Stimulated activated CD8-positive, alpha-beta memory T cell treated with anti-CD3 and anti-CD28 coated beads, Interleukin-12 subunit alpha, Interleukin-12 subunit beta, amount 100 ng/mL, for 1 hour (primary cell): Measurements from ENCODE around the gene LTBR.
"Not testable (repeated sequence)": the region's sequence is repeated elsewhere in the genome, so short reads cannot be mapped to it uniquely, and the experiment has no call there.

Experiments used
- DNase-seq: peaks from one replicate; pipeline ENCODE4 v3.0.0-alpha.2; 2020; ENCODE audit warnings: low read depth

The LTBR gene

DNA sequence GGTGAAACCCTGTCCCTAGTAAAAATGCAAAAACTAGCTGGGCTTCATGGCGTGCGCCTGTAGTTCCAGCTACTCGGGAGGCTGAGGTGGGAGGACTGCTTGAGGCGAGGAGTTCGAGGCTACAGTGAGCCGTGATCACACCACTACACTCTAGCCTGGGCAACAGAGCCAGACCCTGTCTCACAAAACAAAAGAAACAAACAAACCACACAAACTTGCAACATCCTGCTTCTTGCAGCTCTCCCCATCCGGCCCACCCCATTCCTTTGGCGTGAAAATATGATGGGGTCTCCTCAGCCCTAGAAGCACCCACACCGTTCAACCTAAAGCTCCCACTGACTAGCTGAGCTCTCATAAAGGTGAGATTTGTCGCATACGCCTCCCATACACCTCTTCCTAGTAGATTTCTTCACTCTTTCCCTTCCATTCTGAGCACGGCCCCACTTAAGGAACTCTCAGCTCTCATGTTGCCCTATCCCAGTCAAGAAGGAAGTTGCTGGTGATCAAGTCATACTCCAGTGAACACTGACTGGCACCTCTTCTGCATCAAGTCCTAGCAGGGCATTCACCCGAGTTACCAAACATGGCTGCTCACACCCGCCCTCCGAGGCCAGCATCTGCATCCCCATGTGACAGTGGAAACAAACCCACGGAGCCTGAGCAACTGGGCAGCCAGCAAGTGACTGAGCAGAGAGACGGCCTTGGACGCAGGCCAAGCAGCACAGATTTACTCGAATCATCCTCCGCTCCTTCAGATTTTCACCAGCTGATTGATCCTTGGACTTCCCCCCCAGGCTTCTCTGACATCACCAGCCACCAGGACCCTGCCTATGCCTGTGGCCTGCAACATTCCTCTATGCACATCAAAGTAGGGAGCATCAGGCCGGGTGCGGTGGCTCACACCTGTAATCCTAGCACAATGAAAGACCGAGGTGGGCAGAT, 41.9 kb downstream of the LTBR start:
- no peak for DNase-seq

DNA sequence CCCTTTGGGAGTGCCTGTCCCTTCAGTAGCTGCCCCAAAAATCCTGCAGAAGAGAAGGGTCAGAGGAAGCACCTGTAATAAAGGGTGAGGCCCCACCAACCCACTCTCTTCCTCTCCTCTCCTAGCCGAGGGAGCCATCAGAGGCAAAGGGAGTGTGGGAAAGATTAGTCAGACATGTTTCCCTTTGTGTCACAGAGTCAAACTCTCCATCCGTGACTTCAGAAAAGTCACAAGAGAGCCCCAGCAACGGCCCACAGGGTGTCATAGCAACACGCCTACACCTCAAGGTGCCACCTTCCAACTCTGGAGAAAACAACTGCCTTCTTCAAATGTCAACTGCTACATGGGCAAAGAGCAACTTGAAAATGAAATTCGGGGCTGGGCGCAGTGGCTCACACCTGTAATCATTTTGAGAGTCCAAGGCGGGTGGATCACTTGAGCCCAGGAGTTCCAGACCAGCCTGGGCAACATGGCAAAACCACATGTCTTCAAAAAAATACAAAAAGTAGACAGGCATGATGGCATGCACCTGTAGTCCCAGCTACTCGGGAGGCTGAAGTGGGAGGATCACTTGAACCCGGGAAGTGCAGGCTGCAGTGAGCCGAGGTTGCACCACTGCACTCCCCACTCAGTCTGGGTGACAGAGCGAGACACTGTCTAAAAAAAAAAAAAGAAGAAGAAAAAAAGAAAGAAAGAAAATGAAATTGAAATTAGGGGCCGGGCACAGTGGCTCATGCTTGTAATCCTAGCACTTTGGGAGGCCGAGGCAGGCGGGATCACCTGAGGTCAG, 43.1 kb downstream of the LTBR start:
- DNase-seq: peak; percentile 81

DNA sequence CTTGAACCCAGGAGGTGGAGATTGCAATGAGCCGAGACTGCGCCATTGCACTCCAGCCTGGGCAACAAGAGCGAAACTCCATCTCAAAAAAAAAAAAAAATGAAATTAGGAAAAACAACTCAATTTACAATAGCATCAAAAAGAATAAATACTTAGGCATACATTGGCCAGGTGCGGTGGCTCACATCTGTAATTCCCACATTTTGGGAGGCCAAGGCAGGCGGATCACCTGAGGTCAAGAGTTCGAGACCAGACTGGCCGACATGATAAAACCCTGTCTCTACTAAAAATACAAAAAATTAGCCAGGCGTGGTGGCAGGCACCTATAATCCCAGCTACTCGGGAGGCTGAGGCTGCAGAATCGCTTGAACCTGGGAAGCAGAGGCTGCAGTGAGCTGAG, 43.8 kb downstream of the LTBR start:
- DNase-seq: not testable (repeated sequence)

DNA sequence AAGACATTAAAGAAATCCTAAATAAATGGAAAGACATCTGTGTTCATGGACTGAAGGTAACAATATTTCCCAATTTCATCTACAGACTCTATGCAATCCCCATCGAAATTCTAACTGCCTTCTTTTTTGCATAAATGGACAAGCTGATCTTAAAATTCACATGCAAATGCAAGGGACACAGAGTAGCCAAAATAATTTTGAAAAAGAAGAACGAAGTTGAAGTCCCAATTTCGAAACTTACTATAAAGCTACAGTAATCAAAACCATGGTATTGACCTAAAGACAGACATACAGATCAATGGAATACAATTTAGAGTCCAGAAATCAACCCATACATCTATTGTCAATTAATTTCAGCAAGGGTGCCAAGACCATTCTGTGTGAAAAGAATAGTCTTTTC, 44.4 kb downstream of the LTBR start:
- no peak for DNase-seq

DNA sequence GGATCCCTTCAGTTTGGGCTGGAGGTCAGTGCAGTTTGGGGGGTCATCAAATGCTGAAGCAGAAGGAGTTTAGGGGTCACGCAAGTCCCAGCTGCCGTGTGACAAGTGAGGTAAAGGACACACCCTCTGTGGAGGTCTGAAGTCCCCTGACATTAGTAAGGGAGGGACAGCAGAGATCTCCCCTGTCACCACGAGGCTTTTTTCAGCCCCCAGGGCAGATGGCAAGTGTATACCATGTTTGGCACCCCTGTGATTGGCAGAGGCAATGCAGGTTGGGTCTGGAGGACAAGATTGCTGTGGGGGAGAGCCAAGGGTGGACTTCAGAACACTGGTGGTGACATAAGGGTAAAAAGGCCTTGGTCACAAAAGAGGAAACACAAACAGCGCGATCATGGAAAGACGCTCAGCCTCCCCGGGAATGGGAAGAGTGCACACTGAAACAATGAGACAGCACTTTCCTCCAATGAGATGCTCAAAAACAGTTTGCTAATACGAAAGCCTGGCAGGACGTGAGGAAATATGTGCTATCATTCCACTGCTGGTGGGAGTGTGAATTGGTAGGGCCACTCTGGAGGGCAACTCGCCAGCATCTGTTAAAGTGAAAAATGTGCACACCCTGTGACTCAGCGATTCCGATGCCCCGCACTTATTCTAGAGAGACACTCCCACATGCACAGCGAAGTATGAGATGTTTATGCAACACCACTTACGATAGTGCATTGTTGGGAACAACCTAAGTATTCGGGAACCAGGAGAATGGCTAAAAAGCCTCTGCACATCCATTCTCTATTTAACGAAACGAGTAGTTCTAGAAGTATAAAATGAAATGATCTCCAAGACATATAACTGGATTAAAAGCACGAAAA, 46.4 kb downstream of the LTBR start:
- no peak for DNase-seq

DNA sequence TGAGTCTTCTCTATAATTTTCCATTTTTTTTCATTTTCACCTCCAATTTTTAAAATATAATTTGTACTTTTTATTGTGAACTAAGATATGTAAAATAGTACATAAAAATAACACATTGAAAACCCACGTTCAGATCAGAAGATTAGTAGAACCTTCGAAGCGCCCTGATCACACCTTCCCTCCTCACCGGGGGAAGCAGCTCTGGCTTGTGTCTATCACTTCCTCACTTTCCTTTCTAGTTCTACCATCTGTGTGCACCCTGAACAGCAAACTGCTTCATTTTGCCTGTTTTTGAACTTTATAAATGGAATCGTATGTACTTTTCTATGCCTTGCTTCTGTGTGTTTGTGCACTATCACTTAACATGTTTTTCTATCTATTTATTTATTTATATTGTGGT, 49.0 kb downstream of the LTBR start:
- DNase-seq: no peak

DNA sequence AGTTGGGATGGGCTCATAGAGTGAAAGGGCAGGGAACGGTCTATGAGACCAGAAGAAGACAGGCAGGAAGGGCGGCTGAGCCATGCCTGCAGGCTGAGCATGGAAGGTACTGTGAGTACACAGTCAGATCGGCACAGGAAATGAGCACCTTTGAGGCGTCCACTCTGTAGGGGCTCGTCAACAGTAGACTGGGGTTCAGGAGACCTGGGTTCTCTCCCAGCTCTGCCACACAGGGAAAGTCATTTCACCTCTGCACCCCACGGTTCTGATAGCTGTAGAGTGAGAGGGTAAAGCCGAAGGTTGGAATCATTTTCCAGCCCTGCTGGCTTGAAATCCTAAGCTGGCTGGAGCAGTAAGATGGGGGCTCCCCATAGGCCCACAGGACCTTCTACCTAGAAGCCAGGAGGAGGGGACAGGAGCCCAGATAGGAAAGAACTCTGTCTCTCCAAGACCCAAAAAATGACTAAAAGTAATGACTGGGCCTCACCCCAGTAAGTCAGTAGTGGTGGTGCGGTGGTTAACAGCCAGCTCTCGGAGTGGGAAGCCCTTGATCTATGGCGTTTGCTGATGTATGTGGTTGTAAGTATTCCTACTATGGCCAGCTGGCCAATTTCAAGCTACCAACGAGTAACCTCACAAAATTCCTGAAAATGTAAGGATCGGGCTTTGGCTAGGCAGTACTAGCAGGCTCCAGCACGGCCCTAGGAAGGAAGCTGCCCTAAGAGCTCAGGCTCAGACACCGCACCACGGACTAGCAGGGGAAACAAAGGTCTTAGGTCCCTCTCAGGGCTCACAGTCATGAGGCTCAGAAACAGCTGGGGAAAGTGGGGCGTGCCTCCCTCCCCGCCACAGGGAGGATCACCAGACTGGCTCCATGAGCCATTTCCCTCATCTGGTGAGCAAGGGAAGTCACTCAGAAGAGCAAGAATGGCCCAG, 50.5 kb downstream of the LTBR start:
- DNase-seq: no peak

DNA sequence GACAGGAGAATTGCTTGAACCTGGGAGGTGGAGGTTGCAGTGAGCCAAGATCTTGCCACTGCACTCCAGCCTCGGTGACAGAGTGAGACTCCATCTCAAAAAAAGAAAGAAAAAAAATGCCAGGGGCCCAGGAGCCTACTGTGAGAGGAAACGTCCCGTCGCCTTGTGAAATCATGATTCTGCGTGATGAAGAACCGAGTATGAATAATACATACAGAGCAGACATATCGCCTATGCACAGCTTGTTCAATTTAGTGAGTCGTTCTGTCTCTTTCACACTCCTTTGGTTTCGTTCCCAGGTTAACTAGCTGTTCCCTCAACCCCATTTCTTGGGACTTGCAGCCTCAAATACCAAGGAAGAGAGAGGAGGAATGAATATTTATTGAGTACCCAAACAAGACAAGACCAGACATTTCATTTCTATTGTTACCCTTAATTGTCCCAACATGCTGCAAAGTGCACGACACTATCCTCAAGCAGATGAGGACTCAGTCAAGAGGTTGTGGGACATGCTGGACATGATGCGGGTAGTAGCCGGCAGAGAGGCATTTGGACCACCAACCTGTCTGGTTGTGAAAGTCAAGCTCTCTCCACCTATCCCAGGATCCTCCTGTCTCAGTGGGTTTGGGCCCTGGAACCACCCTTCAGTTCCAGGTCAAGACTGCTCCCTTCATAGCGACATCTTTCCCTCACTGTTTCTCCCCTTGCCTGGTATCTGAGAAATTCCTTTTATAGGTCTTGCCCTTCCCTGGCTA, 52.2 kb downstream of the LTBR start:
- no peak for DNase-seq

DNA sequence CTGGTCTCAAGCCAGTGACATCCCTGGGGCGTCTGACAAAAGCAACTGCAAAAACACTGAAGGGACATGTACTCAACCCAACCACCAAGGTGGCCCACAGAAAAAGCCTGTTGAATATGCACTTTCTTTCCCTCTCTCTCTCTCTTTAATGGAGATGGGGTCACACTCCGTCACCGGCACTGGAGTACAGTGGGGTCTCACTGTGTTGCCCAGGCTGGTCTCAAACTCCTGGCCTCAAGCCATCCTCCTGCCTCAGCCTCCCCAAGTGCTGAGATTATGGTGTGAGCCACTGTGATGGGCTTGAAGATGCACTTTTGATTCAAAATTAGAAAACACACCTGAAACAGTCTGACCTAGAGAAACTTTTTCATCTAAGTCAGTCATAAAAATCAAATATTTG, 53.6 kb downstream of the LTBR start:
- DNase-seq: no peak

DNA sequence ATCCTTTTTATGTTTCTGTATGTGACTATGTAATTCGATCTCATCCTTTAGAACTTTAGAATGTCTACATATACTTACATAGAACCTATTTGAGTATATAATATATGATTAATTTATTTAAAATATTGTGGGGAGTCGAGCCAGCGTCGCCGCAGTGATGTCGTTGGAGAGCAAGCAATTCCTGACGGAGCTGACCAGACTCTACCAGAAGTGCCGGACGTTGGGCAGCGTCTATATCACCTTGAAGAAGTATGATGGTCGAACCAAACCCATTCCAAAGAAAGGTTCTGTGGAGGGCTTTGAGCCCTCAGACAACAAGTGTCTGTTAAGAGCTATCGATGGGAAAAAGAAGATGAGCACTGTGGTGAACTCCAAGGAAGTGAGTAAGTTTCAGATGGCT, 54.4 kb downstream of the LTBR start:
- no peak for DNase-seq

DNA sequence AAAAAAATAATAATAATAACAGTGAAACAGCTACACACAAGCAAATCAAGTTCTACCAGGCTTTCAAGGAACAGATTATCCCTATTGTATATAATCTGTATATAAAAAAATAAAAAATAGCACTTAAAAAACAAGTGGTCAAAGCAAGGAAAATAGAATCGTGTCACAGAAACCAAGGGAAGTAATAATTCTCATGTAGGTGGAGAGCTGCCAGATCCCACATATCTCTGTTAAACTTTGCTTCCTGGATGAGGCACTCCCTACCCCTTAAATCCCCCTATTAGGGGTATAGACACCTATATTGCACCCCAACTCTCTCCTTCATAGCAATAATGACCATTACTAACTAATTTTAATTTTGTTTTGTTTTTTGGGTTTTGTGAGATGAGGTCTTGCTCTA, 56.4 kb downstream of the LTBR start:
- no peak for DNase-seq
